SK-N-SH (cell line): ENCODE results near the gene ITFG1. TPM values are rescaled to one million over a fixed set of nuclear protein-coding genes. Genes with fewer than 3 reads are reported as not detected.

Experiments used
- CTCF ChIA-PET: fragments of 300-600, 350-600 bp; formaldehyde crosslinking; extraction: SDS; loops from one replicate; lab custom pipeline; 2021; lab: Yijun Ruan, JAX
- POLR2A ChIA-PET: fragments of 350-600 bp; sonication (Branson Sonifier 250); formaldehyde crosslinking; extraction: SDS; loops from one replicate; lab custom pipeline; 2020; ENCODE audit warnings: antibody characterized with exemption, inconsistent platforms; lab: Yijun Ruan, JAX
- DNase-seq: peaks from one replicate; pipeline ENCODE4 v3.0.0; 2012
- H2AFZ ChIP-seq: fragments of 200-600 bp; sonication (generic); 2 replicates; pipeline ENCODE4 v1.8.1; 2016; ENCODE audit warnings: antibody characterized with exemption, mild to moderate bottlenecking, low read depth
- H3F3A ChIP-seq: fragments of 200-600 bp; sonication (generic); replicated peaks from 2 replicates; pipeline ENCODE3; 2016; ENCODE audit warnings: antibody characterized with exemption, mild to moderate bottlenecking; ENCODE audit not compliant: insufficient read depth
- H3K27ac ChIP-seq, 2 experiments: fragments of 200-500 bp in 1 of 2; fragments of 200-600 bp in 1 of 2; sonication (Bioruptor generic) in 1 of 2; sonication (generic), shearing (Covaris generic) in 1 of 2; 2 replicates each; pipeline versions ENCODE4 v1.5.1 to v1.6.1; 2014 to 2016; ENCODE audit warnings: low read depth in 2 of 2, inconsistent platforms in 1 of 2, low read length in 1 of 2, mild to moderate bottlenecking in 1 of 2, mixed read lengths in 1 of 2
- H3K27me3 ChIP-seq: fragments of 200-600 bp; sonication (generic), shearing (Covaris generic); 2 replicates; pipeline ENCODE4 v1.6.1; 2016; ENCODE audit warnings: mixed run types; ENCODE audit not compliant: insufficient read depth
- H3K36me3 ChIP-seq, 2 experiments: fragments of 200-500 bp in 1 of 2; fragments of 200-600 bp in 1 of 2; sonication (Bioruptor generic) in 1 of 2; sonication (generic) in 1 of 2; replicated peaks in 1 of 2; 2 replicates each; pipeline versions ENCODE3 to v1.5.1; 2014 to 2016; ENCODE audit warnings: low read length in 1 of 2, mild to moderate bottlenecking in 1 of 2; ENCODE audit not compliant: insufficient read depth in 2 of 2, control insufficient read depth in 1 of 2
- H3K4me1 ChIP-seq, 2 experiments: fragments of 200-500 bp in 1 of 2; fragments of 200-600 bp in 1 of 2; sonication (Bioruptor generic) in 1 of 2; sonication (generic), shearing (Covaris generic) in 1 of 2; 2 replicates each; pipeline versions ENCODE4 v1.5.1 to v1.6.1; 2014 to 2016; ENCODE audit warnings: low read depth in 1 of 2, low read length in 1 of 2, mixed run types in 1 of 2; ENCODE audit not compliant: insufficient read depth in 2 of 2, control insufficient read depth in 1 of 2
- H3K4me2 ChIP-seq: fragments of 200-600 bp; sonication (generic), shearing (Covaris generic); 2 replicates; pipeline ENCODE4 v1.6.1; 2017; ENCODE audit warnings: mixed run types
- H3K4me3 ChIP-seq, 2 experiments: fragments of 200-500 bp in 1 of 2; fragments of 200-600 bp in 1 of 2; sonication (Bioruptor generic) in 1 of 2; sonication (generic), shearing (Covaris generic) in 1 of 2; 2 replicates each; pipeline versions ENCODE4 v1.5.1 to v1.8.1; 2014 to 2016; ENCODE audit warnings: low read depth in 2 of 2, inconsistent platforms in 1 of 2, low read length in 1 of 2, mild to moderate bottlenecking in 1 of 2, mixed read lengths in 1 of 2, moderate library complexity in 1 of 2
- H3K79me2 ChIP-seq: fragments of 200-600 bp; sonication (generic); 2 replicates; pipeline ENCODE4 v1.8.1; 2017; ENCODE audit warnings: mild to moderate bottlenecking; ENCODE audit not compliant: insufficient read depth
- H3K9ac ChIP-seq: fragments of 200-600 bp; sonication (generic); 2 replicates; pipeline ENCODE4 v1.6.1; 2017; ENCODE audit warnings: mixed run types
- H3K9me2 ChIP-seq: fragments of 200-600 bp; sonication (generic); 2 replicates; pipeline ENCODE4 v1.6.1; 2017; ENCODE audit warnings: mixed run types
- H3K9me3 ChIP-seq: fragments of 200-600 bp; sonication (generic); 2 replicates; pipeline ENCODE4 v1.6.1; 2017; ENCODE audit warnings: mixed run types, mild to moderate bottlenecking, moderate library complexity
- H4K20me1 ChIP-seq: fragments of 200-600 bp; sonication (generic); 2 replicates; pipeline ENCODE4 v1.6.1; 2017; ENCODE audit warnings: mild to moderate bottlenecking, mixed run types; ENCODE audit not compliant: insufficient read depth
- CHD2 ChIP-seq: fragments of 150-350 bp; IDR thresholded peaks from 2 replicates; pipeline ENCODE4 v1.6.1; 2018; ENCODE audit warnings: low read length; ENCODE audit not compliant: partially characterized antibody
- EZH2phosphoT487 ChIP-seq: fragments of 200-600 bp; sonication (generic); IDR thresholded peaks from 2 replicates; pipeline ENCODE4 v1.6.1; 2017; ENCODE audit warnings: low read depth, mixed run types, mild to moderate bottlenecking, antibody characterized with exemption, moderate library complexity, borderline replicate concordance
- GABPA ChIP-seq: IDR thresholded peaks from 2 replicates; pipeline ENCODE4 v1.4.0; 2012; ENCODE audit warnings: low read depth, mild to moderate bottlenecking
- JUND ChIP-seq: IDR thresholded peaks from 2 replicates; pipeline ENCODE4 v1.4.0; 2012
- NFIC ChIP-seq: IDR thresholded peaks from 2 replicates; pipeline ENCODE4 v1.4.0; 2012; ENCODE audit warnings: borderline replicate concordance
- RAD21 ChIP-seq: IDR thresholded peaks from 2 replicates; pipeline ENCODE4 v1.6.1; 2012; ENCODE audit warnings: mild to moderate bottlenecking, low read length
- RCOR1 ChIP-seq: fragments of 150-350 bp; IDR thresholded peaks from 2 replicates; pipeline ENCODE4 v1.6.1; 2017; ENCODE audit warnings: antibody characterized with exemption, low read length
- SMC3 ChIP-seq: IDR thresholded peaks from 2 replicates; pipeline ENCODE4 v1.6.1; 2012; ENCODE audit warnings: low read depth, low read length, improper control_type of control experiment
- WGBS: methylation state at CpG from one replicate; pipeline ENCODE4 v1.1.6; 2017; ENCODE audit warnings: low lambda C conversion rate; 5-methylcytosine and 5-hydroxymethylcytosine counted together
- polyA plus RNA-seq, 3 experiments: library from polyadenylated mRNA; depleted of rRNA; stranded (reverse); fragments of >200 nt; gene quantifications; 2 replicates each; pipeline ENCODE4 v1.2.3, GENCODE V29; 2012
- TF ChIP-seq, protein P1 (sequence below): fragments of 150-350 bp; IDR thresholded peaks from 2 replicates; pipeline ENCODE4 v1.6.1; 2017; ENCODE audit warnings: antibody characterized with exemption, low read length, low read depth, borderline replicate concordance
- TF ChIP-seq, protein P2 (sequence below): fragments of 150-350 bp; IDR thresholded peaks from 2 replicates; pipeline ENCODE4 v1.6.1; 2016; ENCODE audit warnings: mild to moderate bottlenecking, low read depth, low read length

ITFG1 gene
- polyA plus RNA-seq, 1 of the 3 experiments (the other 2 are of a cell fraction), result 48.6 TPM

DNA sequence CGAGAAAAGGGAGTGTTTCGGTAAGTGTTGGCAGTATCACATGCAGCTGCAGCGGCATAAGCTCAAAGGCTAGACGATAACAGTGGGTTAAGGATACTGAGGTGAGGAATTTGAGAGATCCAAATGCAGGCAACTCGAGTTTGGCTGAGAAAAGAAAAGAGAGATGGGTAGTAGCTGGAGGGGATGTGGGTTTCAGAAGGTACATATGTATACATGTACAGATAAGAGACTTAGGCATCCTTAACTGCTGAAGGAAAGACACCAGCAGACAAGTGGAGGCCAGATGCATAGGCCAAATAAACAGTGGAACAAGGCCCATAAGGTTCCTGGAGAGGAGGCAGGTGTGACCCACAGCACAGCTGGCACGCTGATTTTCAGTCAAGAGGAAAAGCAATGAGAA lies 230.6 kb downstream of the ITFG1 start:
- CTCF ChIA-PET, result interaction anchor here (1.1 kb wide), 1 partner anchor 26 kb away, joined by 3 read pairs; no protein-coding TSS in a partner anchor
- WGBS, result 86% methylated on average over 6 of the region's 6 CpGs
- Histone ChIP-seq H3K79me2 (no peaks in the 10 kb centered on the region), H3K4me2 (no peak overlapping the region), H3K4me3 (no peak overlapping the region)
- TF ChIP-seq, protein P1, sequence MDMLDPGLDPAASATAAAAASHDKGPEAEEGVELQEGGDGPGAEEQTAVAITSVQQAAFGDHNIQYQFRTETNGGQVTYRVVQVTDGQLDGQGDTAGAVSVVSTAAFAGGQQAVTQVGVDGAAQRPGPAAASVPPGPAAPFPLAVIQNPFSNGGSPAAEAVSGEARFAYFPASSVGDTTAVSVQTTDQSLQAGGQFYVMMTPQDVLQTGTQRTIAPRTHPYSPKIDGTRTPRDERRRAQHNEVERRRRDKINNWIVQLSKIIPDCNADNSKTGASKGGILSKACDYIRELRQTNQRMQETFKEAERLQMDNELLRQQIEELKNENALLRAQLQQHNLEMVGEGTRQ, result no peak
- TF ChIP-seq JUND (no peak), SMC3 (no peak)
- TF ChIP-seq, protein P2, sequence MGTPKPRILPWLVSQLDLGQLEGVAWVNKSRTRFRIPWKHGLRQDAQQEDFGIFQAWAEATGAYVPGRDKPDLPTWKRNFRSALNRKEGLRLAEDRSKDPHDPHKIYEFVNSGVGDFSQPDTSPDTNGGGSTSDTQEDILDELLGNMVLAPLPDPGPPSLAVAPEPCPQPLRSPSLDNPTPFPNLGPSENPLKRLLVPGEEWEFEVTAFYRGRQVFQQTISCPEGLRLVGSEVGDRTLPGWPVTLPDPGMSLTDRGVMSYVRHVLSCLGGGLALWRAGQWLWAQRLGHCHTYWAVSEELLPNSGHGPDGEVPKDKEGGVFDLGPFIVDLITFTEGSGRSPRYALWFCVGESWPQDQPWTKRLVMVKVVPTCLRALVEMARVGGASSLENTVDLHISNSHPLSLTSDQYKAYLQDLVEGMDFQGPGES, result no peak
- TF ChIP-seq, all 33 proteins: peak for 0
- no peak overlapping the region for H3K9ac ChIP-seq
- DNase-seq, result no peak
- H3K9me2 ChIP-seq, result no peaks in the 10 kb centered on the region
- POLR2A ChIA-PET, result no interaction called here
- no peaks in the 10 kb centered on the region for H3F3A ChIP-seq
- H3K27me3 ChIP-seq, result no peaks in the 10 kb centered on the region
- no peak overlapping the region for H3K27ac ChIP-seq
- no peaks in the 10 kb centered on the region for H3K9me3 ChIP-seq
- H3K4me1 ChIP-seq, result peaks cover 0 to 2% of the 10 kb centered on the region in 2 experiments; a peak in 2 of 4 replicates
- no peak overlapping the region for H2AFZ ChIP-seq
- H4K20me1 ChIP-seq, result no peaks in the 10 kb centered on the region
- H3K36me3 ChIP-seq, result peaks cover 3% of the 10 kb centered on the region in 2 experiments

DNA sequence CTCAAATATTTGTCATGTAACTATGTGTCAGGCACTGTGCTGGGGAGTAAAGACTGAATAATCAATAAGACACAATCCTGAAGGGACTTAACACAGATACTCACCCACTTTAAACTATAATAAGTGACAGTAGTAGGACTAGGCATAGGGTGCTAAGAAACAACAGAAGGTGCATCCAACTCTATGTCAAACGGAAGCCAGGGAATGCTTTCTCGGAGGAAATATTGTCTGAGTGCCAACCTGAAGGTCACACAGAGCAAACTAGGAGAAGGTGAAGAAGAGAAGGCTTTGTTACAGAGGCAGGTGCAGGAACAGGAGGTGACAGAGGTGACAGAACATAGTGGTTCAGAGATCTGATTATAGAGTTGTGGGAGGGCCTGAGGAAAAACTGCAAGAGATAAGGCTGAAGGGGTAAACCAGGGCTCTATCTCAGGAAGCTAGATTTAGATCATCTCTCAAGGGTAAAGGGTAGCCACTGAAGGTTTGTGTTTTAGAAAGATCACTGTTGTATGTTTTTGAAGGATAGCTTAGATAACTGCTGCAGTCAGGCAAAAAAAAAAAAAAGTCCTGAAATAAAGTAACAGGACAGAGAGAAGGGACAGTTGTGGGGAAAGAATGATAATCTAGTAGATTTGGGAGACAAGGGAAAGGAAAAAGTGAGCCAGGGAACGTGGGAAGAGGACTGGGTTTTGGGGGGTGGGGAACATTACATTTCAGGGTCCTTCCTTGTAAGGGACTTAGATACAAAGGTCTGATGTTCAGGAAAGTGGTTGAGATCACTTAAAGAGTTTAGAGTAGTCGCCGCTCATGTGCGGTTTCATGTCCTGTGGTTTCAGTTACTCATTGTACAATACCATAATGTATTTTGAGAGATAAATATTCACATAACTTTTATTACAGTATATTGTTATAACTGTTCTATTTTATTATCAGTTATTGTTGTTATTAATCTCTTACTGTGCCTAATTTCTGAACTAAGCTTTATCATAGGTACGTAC lies 231.5 kb downstream of the ITFG1 start:
- no peaks in the 10 kb centered on the region for H3K9me2 ChIP-seq
- POLR2A ChIA-PET, result no interaction called here
- TF ChIP-seq SMC3 (no peak), NFIC (no peak), RAD21 (no peak)
- TF ChIP-seq, all 33 proteins: peak for 0
- H3K79me2 ChIP-seq, result no peaks in the 10 kb centered on the region
- H3K4me2 ChIP-seq, result no peak overlapping the region
- no peaks in the 10 kb centered on the region for H3F3A ChIP-seq
- no peak for DNase-seq
- no peaks in the 10 kb centered on the region for H3K9me3 ChIP-seq
- peaks cover 3% of the 10 kb centered on the region in 2 experiments for H3K36me3 ChIP-seq
- no peak overlapping the region for H3K4me3 ChIP-seq
- no peaks in the 10 kb centered on the region for H4K20me1 ChIP-seq
- H3K4me1 ChIP-seq, result peaks cover 0 to 2% of the 10 kb centered on the region in 2 experiments; a peak in 2 of 4 replicates
- no peak overlapping the region for H3K27ac ChIP-seq
- H3K27me3 ChIP-seq, result no peaks in the 10 kb centered on the region
- CTCF ChIA-PET, result interaction anchor here (1.0 to 1.1 kb wide), 3 partner anchors 25 to 191 kb away, joined by 3 read pairs; no protein-coding TSS in a partner anchor
- H3K9ac ChIP-seq, result no peak overlapping the region
- 97% methylated on average over 7 of the region's 7 CpGs for WGBS
- H2AFZ ChIP-seq, result no peak overlapping the region

DNA sequence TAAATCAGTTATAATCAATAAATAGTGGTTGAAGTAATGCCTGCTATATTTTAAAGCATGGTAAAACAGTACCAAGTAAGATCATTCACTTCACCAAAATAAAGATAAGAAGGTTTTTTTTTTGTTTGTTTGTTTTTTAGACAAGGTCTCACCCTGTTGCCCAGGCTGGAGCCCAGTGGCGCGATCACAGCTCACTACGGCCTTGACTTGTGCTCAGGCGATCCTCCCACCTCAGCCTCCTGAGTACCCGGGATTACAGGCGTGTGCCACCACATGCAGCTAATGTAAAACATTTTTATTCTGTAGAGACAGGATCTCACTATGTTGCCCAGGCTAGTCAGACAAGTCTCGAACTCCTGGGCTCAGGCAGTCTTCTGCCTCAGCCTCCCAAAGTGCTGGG lies 232.6 kb downstream of the ITFG1 start:
- no peak overlapping the region for H3K4me2 ChIP-seq
- H4K20me1 ChIP-seq, result no peaks in the 10 kb centered on the region
- no peak for DNase-seq
- no peak for TF ChIP-seq EZH2phosphoT487
- TF ChIP-seq GABPA, result no peak
- no peak for TF ChIP-seq CHD2
- TF ChIP-seq SMC3, result no peak
- no peak for TF ChIP-seq RCOR1
- H3K4me1 ChIP-seq, result peaks cover 0 to 2% of the 10 kb centered on the region in 2 experiments; a peak in 2 of 4 replicates
- H3K4me3 ChIP-seq, result no peak overlapping the region
- H3K27me3 ChIP-seq, result no peaks in the 10 kb centered on the region
- H3K9me3 ChIP-seq, result no peaks in the 10 kb centered on the region
- H3F3A ChIP-seq, result no peaks in the 10 kb centered on the region
- POLR2A ChIA-PET, result no interaction called here
- no peak overlapping the region for H2AFZ ChIP-seq
- CTCF ChIA-PET, result interaction anchor here (0.6 to 1.0 kb wide), 3 partner anchors 190 to 480 kb away, joined by 3 read pairs; no protein-coding TSS in a partner anchor
- H3K79me2 ChIP-seq, result no peaks in the 10 kb centered on the region
- whole genome bisulfite sequencing, result 98% methylated on average over 7 of the region's 7 CpGs
- no peak overlapping the region for H3K9ac ChIP-seq
- peaks cover 3% of the 10 kb centered on the region in 2 experiments for H3K36me3 ChIP-seq
- H3K27ac ChIP-seq, result no peak overlapping the region
- H3K9me2 ChIP-seq, result no peaks in the 10 kb centered on the region
